Endodermal cell (in vitro differentiated cells): ENCODE results near the gene C3orf52. TPM values are rescaled to one million over a fixed set of nuclear protein-coding genes. Genes with fewer than 3 reads are reported as not detected.

Experiments used
- DNase-seq: peaks from one replicate; pipeline ENCODE4 v3.0.0-alpha.2; 2017
- H3K27ac ChIP-seq: 2 replicates; pipeline ENCODE4 v1.5.1; 2013; ENCODE audit warnings: mild to moderate bottlenecking, low read depth, low read length, moderate library complexity
- H3K27me3 ChIP-seq: 2 replicates; pipeline ENCODE4 v1.6.1; 2013; ENCODE audit warnings: mild to moderate bottlenecking, low read length, moderate library complexity; ENCODE audit not compliant: insufficient read depth, control insufficient read depth, poor library complexity, severe bottlenecking
- H3K36me3 ChIP-seq: 2 replicates; pipeline ENCODE4 v1.7.0; 2013; ENCODE audit warnings: mild to moderate bottlenecking, low read length, moderate library complexity; ENCODE audit not compliant: control insufficient read depth, insufficient read depth
- H3K4me1 ChIP-seq: one replicate; pipeline ENCODE4 v1.7.0; 2013; ENCODE audit warnings: low read length; ENCODE audit not compliant: control insufficient read depth, insufficient read depth
- H3K4me3 ChIP-seq: 2 replicates; pipeline ENCODE4 v1.5.1; 2013; ENCODE audit warnings: mild to moderate bottlenecking, low read length, moderate library complexity
- H3K9ac ChIP-seq: 2 replicates; pipeline ENCODE4 v1.6.1; 2013; ENCODE audit warnings: mild to moderate bottlenecking, low read length, moderate library complexity; ENCODE audit not compliant: poor library complexity, severe bottlenecking; ENCODE audit errors: extremely low read depth
- H3K9me3 ChIP-seq: 2 replicates; pipeline ENCODE4 v1.6.1; 2013; ENCODE audit warnings: mild to moderate bottlenecking, low read length, moderate library complexity; ENCODE audit not compliant: control insufficient read depth
- H3K27ac Mint-ChIP-seq: 2 replicates; pipeline ENCODE4 v1.8.0; 2020; ENCODE audit warnings: mixed read lengths
- H3K27me3 Mint-ChIP-seq: 2 replicates; pipeline ENCODE4 v1.8.0; 2021; ENCODE audit warnings: mild to moderate bottlenecking, mixed read lengths; ENCODE audit not compliant: insufficient read depth
- H3K36me3 Mint-ChIP-seq: 2 replicates; pipeline ENCODE4 v1.8.0; 2020; ENCODE audit warnings: low read depth, mixed read lengths
- H3K4me1 Mint-ChIP-seq: 2 replicates; pipeline ENCODE4 v1.8.0; 2020; ENCODE audit warnings: mixed read lengths
- H3K4me3 Mint-ChIP-seq: 2 replicates; pipeline ENCODE4 v1.8.0; 2020; ENCODE audit warnings: mild to moderate bottlenecking, moderate library complexity, mixed read lengths
- H3K9me3 Mint-ChIP-seq: 2 replicates; pipeline ENCODE4 v1.8.0; 2020; ENCODE audit warnings: mild to moderate bottlenecking, mixed read lengths
- CTCF ChIP-seq: fragments of 200-600 bp; sonication (generic); conservative IDR thresholded peaks from 2 replicates; pipeline ENCODE4 v1.5.0; 2021; ENCODE audit warnings: antibody characterized with exemption, mild to moderate bottlenecking
- WGBS, 2 experiments: methylation state at CpG; one replicate each; pipeline versions ENCODE4 v1.1.5 to v1.1.7; 2013; ENCODE audit warnings: missing lambda C conversion rate in 2 of 2, mixed read lengths in 1 of 2; ENCODE audit not compliant: insufficient coverage in 1 of 2, insufficient read length in 1 of 2; 5-methylcytosine and 5-hydroxymethylcytosine counted together
- total RNA-seq, 2 donors: library from RNA; stranded (reverse); fragmentation: NEBNext Ultra II Directional in 1 of 2; extraction: Animal tissue kit (Norgen Biotek cat#: 25700) in 1 of 2; gene quantifications; 2 replicates in 1 of 2; 3 replicates in 1 of 2; pipeline ENCODE4 v1.2.1, GENCODE V29; 2021

The C3orf52 gene
- total RNA-seq, 2 donors from 2014 or later: 5.2 to 6.7 TPM

GRCh38 chr3:112074616-112075497 is 11.3 kb upstream of the C3orf52 start:
- WGBS, 2 experiments: 58 to 65% methylated on average over 5 of the region's 6 CpGs
- H3K27ac Mint-ChIP-seq: peak overlapping the region; percentile 68
- Histone ChIP-seq H3K27me3 (no peaks in the 10 kb centered on the region), H3K27ac (peak overlapping the region; percentile 6), H3K4me3 (peak overlapping the region; percentile 24), H3K9ac (no peak overlapping the region), H3K36me3 (no peaks in the 10 kb centered on the region), H3K4me1 (peaks cover 6% of the 10 kb centered on the region), H3K9me3 (no peaks in the 10 kb centered on the region)
- peak; percentile 74 for DNase-seq
- H3K4me3 Mint-ChIP-seq: no peak overlapping the region
- no peaks in the 10 kb centered on the region for H3K9me3 Mint-ChIP-seq
- peaks cover 10% of the 10 kb centered on the region for H3K4me1 Mint-ChIP-seq
- H3K36me3 Mint-ChIP-seq: no peaks in the 10 kb centered on the region
- peaks cover 23% of the 10 kb centered on the region for H3K27me3 Mint-ChIP-seq
- no peak for TF ChIP-seq CTCF

- no peak overlapping the region for H3K9ac ChIP-seq
- no peak overlapping the region for H3K4me3 ChIP-seq
- WGBS, 2 experiments: 95 to 96% methylated on average over 6 to 10 of the region's 10 CpGs
- peaks cover 10% of the 10 kb centered on the region for H3K4me1 ChIP-seq
- H3K36me3 Mint-ChIP-seq: no peaks in the 10 kb centered on the region
- peaks cover 15% of the 10 kb centered on the region for H3K27me3 Mint-ChIP-seq
- no peak overlapping the region for H3K27ac Mint-ChIP-seq
- TF ChIP-seq CTCF: no peak
- H3K36me3 ChIP-seq: no peaks in the 10 kb centered on the region
- DNase-seq: no peak
- H3K27me3 ChIP-seq: no peaks in the 10 kb centered on the region
- no peaks in the 10 kb centered on the region for H3K9me3 ChIP-seq
- no peak overlapping the region for H3K4me3 Mint-ChIP-seq
- no peak overlapping the region for H3K27ac ChIP-seq
- H3K4me1 Mint-ChIP-seq: peaks cover 10% of the 10 kb centered on the region
- no peaks in the 10 kb centered on the region for H3K9me3 Mint-ChIP-seq
Measured at GRCh38 chr3:112078125-112079083, 7.8 kb upstream of the C3orf52 start.

GRCh38 chr3:112083239-112083638 is 3.0 kb upstream of the C3orf52 start:
- Mint-ChIP-seq H3K9me3 (no peaks in the 10 kb centered on the region), H3K4me1 (peaks cover 30% of the 10 kb centered on the region), H3K4me3 (no peak overlapping the region), H3K27ac (no peak overlapping the region), H3K36me3 (no peaks in the 10 kb centered on the region), H3K27me3 (peaks cover 28% of the 10 kb centered on the region)
- Histone ChIP-seq H3K36me3 (no peaks in the 10 kb centered on the region), H3K4me3 (no peak overlapping the region), H3K27me3 (no peaks in the 10 kb centered on the region), H3K4me1 (peaks cover 4% of the 10 kb centered on the region), H3K27ac (no peak overlapping the region), H3K9ac (no peak overlapping the region), H3K9me3 (no peaks in the 10 kb centered on the region)
- WGBS, 2 experiments: 85 to 100% methylated on average over 3 to 4 of the region's 4 CpGs
- TF ChIP-seq CTCF: no peak
- DNase-seq: no peak
